HG03520 (cell line): ENCODE data around the gene SNCB.
A peak's percentile ranks its signal among the peaks of the same experiment; 100 is the strongest.

Experiments used
- ATAC-seq: cut with Tn5 transposase; IDR thresholded peaks from one replicate; pipeline ENCODE4 v1.9.1; 2021; ENCODE audit warnings: mild to moderate bottlenecking, moderate library complexity; ENCODE audit not compliant: unreplicated experiment

Gene SNCB

GRCh38 chr5:176661676-176662075 lies 31.3 kb upstream of the SNCB start:
- ATAC-seq: no peak

- ATAC-seq: peak; percentile 55
Observed at GRCh38 chr5:176660860-176661641, 30.7 kb upstream of the SNCB start.

- ATAC-seq: peak; percentile 12
Observed at GRCh38 chr5:176660530-176660859, 30.2 kb upstream of the SNCB start.

- ATAC-seq: no peak
Observed at GRCh38 chr5:176659860-176660461, 29.6 kb upstream of the SNCB start.

GRCh38 chr5:176659512-176659839 lies 29.1 kb upstream of the SNCB start:
- ATAC-seq: no peak

- ATAC-seq: no peak
Observed at GRCh38 chr5:176658817-176659511, 28.6 kb upstream of the SNCB start.

- ATAC-seq: peak; percentile 39
Observed at GRCh38 chr5:176658007-176658599, 27.8 kb upstream of the SNCB start.

GRCh38 chr5:176656467-176656990 lies 26.2 kb upstream of the SNCB start:
- no peak for ATAC-seq

- ATAC-seq: no peak
Observed at GRCh38 chr5:176654856-176655255, 24.5 kb upstream of the SNCB start.

- ATAC-seq: no peak
Observed at GRCh38 chr5:176653401-176654385, 23.4 kb upstream of the SNCB start.

- ATAC-seq: no peak
Observed at GRCh38 chr5:176652136-176652535, 21.8 kb upstream of the SNCB start.

- ATAC-seq: no peak
Observed at GRCh38 chr5:176651472-176651980, 21.2 kb upstream of the SNCB start.

- ATAC-seq: no peak
Observed at GRCh38 chr5:176650354-176650884, 20.1 kb upstream of the SNCB start.

- ATAC-seq: no peak
Observed at GRCh38 chr5:176648474-176649194, 18.3 kb upstream of the SNCB start.

- no peak for ATAC-seq
Observed at GRCh38 chr5:176647843-176648473, 17.6 kb upstream of the SNCB start.

- ATAC-seq: peak; percentile 89
Observed at GRCh38 chr5:176647030-176647842, 16.9 kb upstream of the SNCB start, which contains the start of gene TSPAN17. TSPAN17 (plus strand) TSS chr5:176647484; CDS start chr5:176647616, 132 bp downstream.

GRCh38 chr5:176646707-176647029 lies 16.3 kb upstream of the SNCB start:
- ATAC-seq: peak; percentile 2
